GM19324 (cell line): ENCODE data around the gene SEC23B.
A peak's percentile ranks its signal among the peaks of the same experiment; 100 is the strongest.

Experiments used
- ATAC-seq: cut with Tn5 transposase; IDR thresholded peaks from one replicate; pipeline ENCODE4 v1.9.1; 2021; ENCODE audit warnings: mild to moderate bottlenecking, moderate library complexity; ENCODE audit not compliant: unreplicated experiment, low FRiP score

Gene SEC23B

GRCh38 chr20:18580012-18580411 is 72.3 kb downstream of the SEC23B start:
- no peak for ATAC-seq

DNA sequence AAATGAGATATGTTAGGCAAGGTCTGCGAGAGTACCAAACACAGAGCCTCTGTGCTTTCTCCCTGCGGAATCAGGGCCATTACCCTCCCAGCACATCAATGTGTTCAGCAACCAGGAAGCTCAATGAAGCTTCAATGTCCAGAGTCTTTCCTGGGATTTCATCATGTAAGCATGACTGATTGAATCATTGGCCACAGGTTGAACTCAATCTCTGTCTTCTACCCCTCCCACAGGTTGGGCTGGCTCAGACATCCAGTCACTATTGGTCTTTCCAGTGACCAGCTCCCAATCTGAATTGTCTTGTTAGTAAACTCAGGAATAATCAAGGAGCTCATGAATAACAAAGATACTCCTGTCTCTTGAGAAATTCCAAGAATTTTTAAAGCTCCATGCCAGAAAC is 77.4 kb downstream of the SEC23B start:
- ATAC-seq, result no peak

- ATAC-seq, result peak; percentile 88
Measured at GRCh38 chr20:18587665-18588573, 80.2 kb downstream of the SEC23B start, which contains the start of gene DTD1. TSS of gene DTD1 (plus strand) at chr20:18588054. CDS start at chr20:18588073, 19 bp downstream.

- ATAC-seq, result no peak
Measured at GRCh38 chr20:18588574-18588933, 80.8 kb downstream of the SEC23B start.

- ATAC-seq, result no peak
Measured at GRCh38 chr20:18589941-18590674, 82.4 kb downstream of the SEC23B start.

GRCh38 chr20:18596270-18596669 is 88.5 kb downstream of the SEC23B start:
- no peak for ATAC-seq

DNA sequence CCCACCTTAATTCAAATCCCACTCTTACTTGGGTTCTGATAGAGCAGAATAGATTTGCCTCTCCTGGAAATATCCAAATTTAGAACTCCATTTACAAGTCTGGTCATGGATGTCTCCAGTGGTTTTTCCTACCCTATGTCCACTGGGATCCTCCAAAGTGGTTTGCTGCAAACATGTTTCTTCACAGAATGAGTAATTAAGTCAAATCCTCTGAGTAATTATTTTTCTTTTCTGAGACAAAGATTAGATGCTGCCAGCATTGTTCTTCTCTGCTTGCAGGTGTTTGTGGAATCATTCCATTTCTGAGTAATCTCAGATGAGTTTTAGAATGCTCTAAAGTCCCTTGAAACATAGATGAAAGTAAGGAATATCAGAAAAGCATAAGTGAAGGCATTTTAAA is 102.0 kb downstream of the SEC23B start:
- ATAC-seq, result no peak
